K562 (cell line): ENCODE measurements around the gene PSORS1C1. TPM values are rescaled to one million over a fixed set of nuclear protein-coding genes. Genes with fewer than 3 reads are reported as not detected.

ENCODE experiments used
- ADNP ChIP-seq: fragments of 200-800 bp; sonication (Bioruptor generic); IDR thresholded peaks from 2 replicates; pipeline ENCODE4 v1.6.1; 2016; ENCODE audit warnings: missing genetic modification characterization, missing compliant biosample characterization
- BCOR ChIP-seq: fragments of 450-650 bp; IDR thresholded peaks from 2 replicates; pipeline ENCODE4 v1.6.1; 2016
- CC2D1A ChIP-seq: fragments of 450-650 bp; IDR thresholded peaks from 2 replicates; pipeline ENCODE4 v1.6.1; 2017; ENCODE audit warnings: mild to moderate bottlenecking
- ELF4 ChIP-seq: fragments of 450-650 bp; formaldehyde crosslinking; IDR thresholded peaks from 2 replicates; pipeline ENCODE4 v1.4.0; 2022; ENCODE audit warnings: missing genetic modification characterization
- FOXA1 ChIP-seq: fragments of 450-650 bp; IDR thresholded peaks from 2 replicates; pipeline ENCODE4 v1.6.1; 2016; ENCODE audit warnings: mild to moderate bottlenecking, borderline replicate concordance
- FOXJ2 ChIP-seq: fragments of 200-800 bp; sonication (Bioruptor generic); IDR thresholded peaks from 2 replicates; pipeline ENCODE4 v1.6.1; 2016; ENCODE audit warnings: missing genetic modification characterization, missing compliant biosample characterization
- FOXK1 ChIP-seq: sonication (generic); formaldehyde crosslinking; IDR thresholded peaks from 2 replicates; pipeline ENCODE4 v1.8.0; 2022; ENCODE audit warnings: missing genetic modification reagents, mild to moderate bottlenecking, borderline replicate concordance
- HCFC1 ChIP-seq: IDR thresholded peaks from 2 replicates; pipeline ENCODE4 v1.6.1; 2012; ENCODE audit warnings: low read depth, low read length, improper control_type of control experiment
- HDAC6 ChIP-seq: IDR thresholded peaks from 2 replicates; pipeline ENCODE4 v1.6.1; 2012; ENCODE audit warnings: low read depth, mild to moderate bottlenecking, control low read depth, inconsistent platforms, low read length, moderate library complexity
- HDGF ChIP-seq: fragments of 450-650 bp; IDR thresholded peaks from 2 replicates; pipeline ENCODE4 v1.6.1; 2016
- HMG20A ChIP-seq: fragments of 450-650 bp; formaldehyde crosslinking; conservative IDR thresholded peaks from 2 replicates; pipeline ENCODE4 v1.4.0; 2020; ENCODE audit warnings: mild to moderate bottlenecking, mixed read lengths
- KDM1A ChIP-seq, 2 experiments: fragments of 450-650 bp; IDR thresholded peaks; 2 replicates each; pipeline ENCODE4 v1.6.1; 2016; ENCODE audit warnings: mild to moderate bottlenecking in 2 of 2
- KDM4B ChIP-seq, 2 experiments: fragments of 450-650 bp in 1 of 2; sonication (generic) in 1 of 2; IDR thresholded peaks; 2 replicates each; pipeline ENCODE4 v1.6.1; 2016 to 2017; ENCODE audit warnings: borderline replicate concordance in 2 of 2, antibody characterized with exemption in 1 of 2, low read depth in 1 of 2, mild to moderate bottlenecking in 1 of 2
- NFIC ChIP-seq: fragments of 450-650 bp; IDR thresholded peaks from 2 replicates; pipeline ENCODE4 v1.6.1; 2017; ENCODE audit warnings: mild to moderate bottlenecking, inconsistent platforms
- PRMT5 ChIP-seq: sonication (generic); formaldehyde crosslinking; IDR thresholded peaks from 2 replicates; pipeline ENCODE4 v1.5.0; 2020; ENCODE audit warnings: missing genetic modification reagents
- STAT5B ChIP-seq: fragments of 250-450 bp; sonication (Bioruptor Pico); IDR thresholded peaks from 2 replicates; pipeline ENCODE4 v1.8.0; 2021; ENCODE audit warnings: mild to moderate bottlenecking, inconsistent platforms
- TAL1 ChIP-seq: fragments of 450-650 bp; IDR thresholded peaks from 2 replicates; pipeline ENCODE4 v1.6.1; 2016; ENCODE audit warnings: mild to moderate bottlenecking
- ZBTB8A ChIP-seq: fragments of 450-650 bp; IDR thresholded peaks from 2 replicates; pipeline ENCODE4 v1.6.1; 2018; ENCODE audit warnings: mild to moderate bottlenecking, moderate library complexity; ENCODE audit not compliant: partially characterized antibody
- polyA plus RNA-seq, 8 experiments: library from polyadenylated mRNA; depleted of rRNA in 4 of 8; stranded (reverse) in 5 of 8; unstranded in 3 of 8; fragments of >200 nt; fragmentation: Nextera tagmentation in 2 of 8; fragmentation: Illumina TruSeq in 1 of 8; extraction: Ambion mirVana in 2 of 8; extraction: Trizol in 1 of 8; gene quantifications; 2 replicates each; pipeline versions ENCODE4 v1.2.1 to v1.2.3, GENCODE V29; 2011 to 2014; ENCODE audit warnings: inconsistent platforms in 1 of 8, missing spikeins in 1 of 8
- total RNA-seq, 7 experiments: library from RNA; depleted of rRNA in 6 of 7; stranded (reverse); fragments of >200 nt in 6 of 7; fragmentation: Illumina TruSeq in 2 of 7; extraction: Trizol in 2 of 7; gene quantifications; 2 replicates each; pipeline versions ENCODE4 v1.2.1 to v1.2.3, GENCODE V29; 2011 to 2021; ENCODE audit warnings: low replicate concordance in 1 of 7
- TF ChIP-seq, protein P1 (sequence below), 2 experiments: fragments of 450-650 bp in 1 of 2; IDR thresholded peaks; 2 replicates each; pipeline ENCODE4 v1.6.1; 2011 to 2017; ENCODE audit warnings: low read depth in 2 of 2, antibody characterized with exemption in 1 of 2, borderline replicate concordance in 1 of 2, low read length in 1 of 2, mild to moderate bottlenecking in 1 of 2, mixed read lengths in 1 of 2; ENCODE audit not compliant: control insufficient read depth in 1 of 2
- TF ChIP-seq, protein P2 (sequence below): fragments of 250-450 bp; sonication (Bioruptor Pico); IDR thresholded peaks from 2 replicates; pipeline ENCODE4 v1.5.1; 2021; ENCODE audit warnings: mild to moderate bottlenecking
- TF ChIP-seq, protein P3 (sequence below): fragments of 450-650 bp; formaldehyde crosslinking; IDR thresholded peaks from 2 replicates; pipeline ENCODE4 v1.4.0; 2022; ENCODE audit warnings: mild to moderate bottlenecking, moderate library complexity
- TF ChIP-seq, protein P4 (sequence below): fragments of 250-450 bp; sonication (Bioruptor Pico); IDR thresholded peaks from 2 replicates; pipeline ENCODE4 v1.5.0; 2022; ENCODE audit warnings: mild to moderate bottlenecking

The PSORS1C1 gene
- total and polyA plus RNA-seq, 9 of the 15 experiments (the other 6 are each of a cell fraction or from before 2014, with no cell fraction given): 0.11 TPM; not detected in 8

DNA sequence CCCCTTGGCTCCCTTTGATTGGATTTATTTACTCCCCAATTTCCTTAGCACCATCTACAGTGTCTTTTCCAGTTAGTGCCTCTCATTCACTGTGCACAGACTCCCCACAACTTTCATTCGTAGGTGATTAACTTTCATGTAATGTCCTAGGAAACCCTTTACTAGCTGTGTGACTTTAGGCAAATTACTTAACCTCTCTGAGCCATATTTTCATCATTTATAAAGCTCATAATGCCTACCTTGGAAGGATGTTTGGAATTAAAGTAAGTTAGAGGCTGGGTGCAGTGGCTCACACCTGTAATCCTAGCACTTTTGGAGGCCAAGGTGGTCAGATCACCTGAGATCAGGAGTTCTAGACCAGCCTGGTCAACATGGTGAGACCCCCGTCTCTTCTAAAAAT lies 22.4 kb upstream of the PSORS1C1 start (continued):
- TF ChIP-seq, protein P1, sequence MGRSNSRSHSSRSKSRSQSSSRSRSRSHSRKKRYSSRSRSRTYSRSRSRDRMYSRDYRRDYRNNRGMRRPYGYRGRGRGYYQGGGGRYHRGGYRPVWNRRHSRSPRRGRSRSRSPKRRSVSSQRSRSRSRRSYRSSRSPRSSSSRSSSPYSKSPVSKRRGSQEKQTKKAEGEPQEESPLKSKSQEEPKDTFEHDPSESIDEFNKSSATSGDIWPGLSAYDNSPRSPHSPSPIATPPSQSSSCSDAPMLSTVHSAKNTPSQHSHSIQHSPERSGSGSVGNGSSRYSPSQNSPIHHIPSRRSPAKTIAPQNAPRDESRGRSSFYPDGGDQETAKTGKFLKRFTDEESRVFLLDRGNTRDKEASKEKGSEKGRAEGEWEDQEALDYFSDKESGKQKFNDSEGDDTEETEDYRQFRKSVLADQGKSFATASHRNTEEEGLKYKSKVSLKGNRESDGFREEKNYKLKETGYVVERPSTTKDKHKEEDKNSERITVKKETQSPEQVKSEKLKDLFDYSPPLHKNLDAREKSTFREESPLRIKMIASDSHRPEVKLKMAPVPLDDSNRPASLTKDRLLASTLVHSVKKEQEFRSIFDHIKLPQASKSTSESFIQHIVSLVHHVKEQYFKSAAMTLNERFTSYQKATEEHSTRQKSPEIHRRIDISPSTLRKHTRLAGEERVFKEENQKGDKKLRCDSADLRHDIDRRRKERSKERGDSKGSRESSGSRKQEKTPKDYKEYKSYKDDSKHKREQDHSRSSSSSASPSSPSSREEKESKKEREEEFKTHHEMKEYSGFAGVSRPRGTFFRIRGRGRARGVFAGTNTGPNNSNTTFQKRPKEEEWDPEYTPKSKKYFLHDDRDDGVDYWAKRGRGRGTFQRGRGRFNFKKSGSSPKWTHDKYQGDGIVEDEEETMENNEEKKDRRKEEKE (IDR thresholded peaks at IDR 0.05; ENCODE audit: borderline replicate concordance in 1 of 2, control insufficient read depth in 1 of 2, low read depth in 2 of 2, low read length in 1 of 2): no peak
- TF ChIP-seq, protein P2, sequence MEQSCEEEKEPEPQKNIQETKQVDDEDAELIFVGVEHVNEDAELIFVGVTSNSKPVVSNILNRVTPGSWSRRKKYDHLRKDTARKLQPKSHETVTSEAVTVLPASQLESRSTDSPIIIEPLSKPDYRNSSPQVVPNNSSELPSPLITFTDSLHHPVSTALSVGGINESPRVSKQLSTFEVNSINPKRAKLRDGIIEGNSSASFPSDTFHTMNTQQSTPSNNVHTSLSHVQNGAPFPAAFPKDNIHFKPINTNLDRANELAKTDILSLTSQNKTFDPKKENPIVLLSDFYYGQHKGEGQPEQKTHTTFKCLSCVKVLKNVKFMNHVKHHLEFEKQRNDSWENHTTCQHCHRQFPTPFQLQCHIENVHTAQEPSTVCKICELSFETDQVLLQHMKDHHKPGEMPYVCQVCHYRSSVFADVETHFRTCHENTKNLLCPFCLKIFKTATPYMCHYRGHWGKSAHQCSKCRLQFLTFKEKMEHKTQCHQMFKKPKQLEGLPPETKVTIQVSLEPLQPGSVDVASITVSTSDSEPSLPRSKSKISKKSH (CRISPR knock-in tag): no peak
- TF ChIP-seq NFIC: no peak
- no peak for TF ChIP-seq HDAC6
- TF ChIP-seq BCOR: peak; percentile 96
- TF ChIP-seq, protein P3, sequence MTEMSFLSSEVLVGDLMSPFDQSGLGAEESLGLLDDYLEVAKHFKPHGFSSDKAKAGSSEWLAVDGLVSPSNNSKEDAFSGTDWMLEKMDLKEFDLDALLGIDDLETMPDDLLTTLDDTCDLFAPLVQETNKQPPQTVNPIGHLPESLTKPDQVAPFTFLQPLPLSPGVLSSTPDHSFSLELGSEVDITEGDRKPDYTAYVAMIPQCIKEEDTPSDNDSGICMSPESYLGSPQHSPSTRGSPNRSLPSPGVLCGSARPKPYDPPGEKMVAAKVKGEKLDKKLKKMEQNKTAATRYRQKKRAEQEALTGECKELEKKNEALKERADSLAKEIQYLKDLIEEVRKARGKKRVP (CRISPR knock-in tag): no peak
- TF ChIP-seq CC2D1A: no peak
- no peak for TF ChIP-seq KDM4B (IDR thresholded peaks at IDR 0.05; ENCODE audit: borderline replicate concordance in 2 of 2, low read depth in 1 of 2)
- no peak for TF ChIP-seq ELF4
- TF ChIP-seq, protein P4, sequence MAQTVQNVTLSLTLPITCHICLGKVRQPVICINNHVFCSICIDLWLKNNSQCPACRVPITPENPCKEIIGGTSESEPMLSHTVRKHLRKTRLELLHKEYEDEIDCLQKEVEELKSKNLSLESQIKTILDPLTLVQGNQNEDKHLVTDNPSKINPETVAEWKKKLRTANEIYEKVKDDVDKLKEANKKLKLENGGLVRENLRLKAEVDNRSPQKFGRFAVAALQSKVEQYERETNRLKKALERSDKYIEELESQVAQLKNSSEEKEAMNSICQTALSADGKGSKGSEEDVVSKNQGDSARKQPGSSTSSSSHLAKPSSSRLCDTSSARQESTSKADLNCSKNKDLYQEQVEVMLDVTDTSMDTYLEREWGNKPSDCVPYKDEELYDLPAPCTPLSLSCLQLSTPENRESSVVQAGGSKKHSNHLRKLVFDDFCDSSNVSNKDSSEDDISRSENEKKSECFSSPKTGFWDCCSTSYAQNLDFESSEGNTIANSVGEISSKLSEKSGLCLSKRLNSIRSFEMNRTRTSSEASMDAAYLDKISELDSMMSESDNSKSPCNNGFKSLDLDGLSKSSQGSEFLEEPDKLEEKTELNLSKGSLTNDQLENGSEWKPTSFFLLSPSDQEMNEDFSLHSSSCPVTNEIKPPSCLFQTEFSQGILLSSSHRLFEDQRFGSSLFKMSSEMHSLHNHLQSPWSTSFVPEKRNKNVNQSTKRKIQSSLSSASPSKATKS: no peak
- no peak for TF ChIP-seq STAT5B
- 0 out of 2 replicates have a peak, but pooled peaks have one; percentile 44 for TF ChIP-seq ADNP
- no peak for TF ChIP-seq HCFC1
- no peak for TF ChIP-seq PRMT5
- TF ChIP-seq FOXK1 (CRISPR knock-in tag): no peak
- no peak for TF ChIP-seq HMG20A (CRISPR knock-in tag)
- 0 out of 2 replicates have a peak, but pooled peaks have one; percentile 31 for TF ChIP-seq HDGF
- no peak for TF ChIP-seq FOXA1
- TF ChIP-seq TAL1: no peak
- no peak for TF ChIP-seq FOXJ2 (tag)
- no peak for TF ChIP-seq ZBTB8A
- peak; percentile 77 to 85 for TF ChIP-seq KDM1A (IDR thresholded peaks at IDR 0.05)
